ENCODE measurements around the gene ZNF839.

The ZNF839 gene

GRCh38 chr14:102353126-102353619, 33.6 kb downstream of the ZNF839 start (continued):
- TF ChIP-seq ZNF280C (tag by site-specific recombination; IDR thresholded peaks at IDR 0.05), result no peak

GRCh38 chr14:102356280-102356679, 36.7 kb downstream of the ZNF839 start:
- no peak overlapping the region for H3K4me3 ChIP-seq (ENCODE audit: low read depth, low read length)
- CTCF ChIA-PET, result no interaction called here
- POLR2A ChIA-PET, result no interaction called here
- no peaks in the 10 kb centered on the region for H3K4me1 ChIP-seq (ENCODE audit: control insufficient read depth, insufficient read depth, low read length)
- no peaks in the 10 kb centered on the region for H3K9me3 ChIP-seq (ENCODE audit: control insufficient read depth, insufficient read depth, low read depth, low read length)
- no peak overlapping the region for H3K27ac ChIP-seq (ENCODE audit: extremely low read depth, low read depth, low read length)
- H3K36me3 ChIP-seq (ENCODE audit: control insufficient read depth in 2 of 2, insufficient read depth in 1 of 2, low read length in 2 of 2), result peaks cover 38 to 72% of the 10 kb centered on the region in 2 experiments
- TF ChIP-seq ZNF792 (tag by site-specific recombination; IDR thresholded peaks at IDR 0.05), result no peak
- TF ChIP-seq ZNF174 (tag by site-specific recombination; IDR thresholded peaks at IDR 0.05), result no peak
- TF ChIP-seq ZNF10 (tag by site-specific recombination; IDR thresholded peaks at IDR 0.05), result no peak
- TF ChIP-seq ZNF423 (tag by site-specific recombination; IDR thresholded peaks at IDR 0.05), result no peak
- TF ChIP-seq ZNF2 (tag by site-specific recombination; IDR thresholded peaks at IDR 0.05), result no peak
- no peak for TF ChIP-seq ZNF398 (tag by site-specific recombination; IDR thresholded peaks at IDR 0.05)
- TF ChIP-seq ZNF521 (tag by site-specific recombination; IDR thresholded peaks at IDR 0.05), result no peak
- TF ChIP-seq ZNF624 (tag by site-specific recombination; IDR thresholded peaks at IDR 0.05), result no peak
- TF ChIP-seq INSM2 (tag by site-specific recombination; IDR thresholded peaks at IDR 0.05), result no peak
- no peak for TF ChIP-seq ZNF692 (tag by site-specific recombination; IDR thresholded peaks at IDR 0.05)
- no peak for TF ChIP-seq KLF10 (tag by site-specific recombination; IDR thresholded peaks at IDR 0.05)
- no peak for TF ChIP-seq ZNF837 (tag by site-specific recombination; IDR thresholded peaks at IDR 0.05)
- no peak for TF ChIP-seq PRDM4 (tag by site-specific recombination; IDR thresholded peaks at IDR 0.05)
- TF ChIP-seq ZBTB6 (tag by site-specific recombination; IDR thresholded peaks at IDR 0.05), result no peak
- no peak for TF ChIP-seq ZNF76 (tag by site-specific recombination; IDR thresholded peaks at IDR 0.05; ENCODE audit: borderline replicate concordance, low read depth)
- no peak for TF ChIP-seq ZNF394 (tag by site-specific recombination; IDR thresholded peaks at IDR 0.05; ENCODE audit: borderline replicate concordance)
- no peak for TF ChIP-seq TSHZ1 (tag by site-specific recombination; IDR thresholded peaks at IDR 0.05; ENCODE audit: borderline replicate concordance)
- no peak for TF ChIP-seq ZNF157 (tag by site-specific recombination; IDR thresholded peaks at IDR 0.05)
